Rectal smooth muscle tissue (tissue), 1 donor: ENCODE measurements around the gene CYFIP1.

Experiments
- H3K27ac ChIP-seq: one replicate; pipeline ENCODE4 v1.7.0; 2013; ENCODE audit warnings: low read depth, low read length, inconsistent platforms
- H3K27me3 ChIP-seq: one replicate; pipeline ENCODE4 v1.7.0; 2013; ENCODE audit warnings: low read length; ENCODE audit not compliant: control insufficient read depth, insufficient read depth
- H3K36me3 ChIP-seq: one replicate; pipeline ENCODE4 v1.7.0; 2013; ENCODE audit warnings: low read length; ENCODE audit not compliant: control insufficient read depth, insufficient read depth
- H3K4me1 ChIP-seq: one replicate; pipeline ENCODE4 v1.7.0; 2013; ENCODE audit warnings: low read length; ENCODE audit not compliant: control insufficient read depth, insufficient read depth
- H3K4me3 ChIP-seq: one replicate; pipeline ENCODE4 v1.7.0; 2013; ENCODE audit warnings: low read length
- H3K9ac ChIP-seq: one replicate; pipeline ENCODE4 v1.7.0; 2013; ENCODE audit warnings: low read length

Gene CYFIP1

GRCh38 chr15:22941179-22941578 is 39.0 kb downstream of the CYFIP1 start:
- no peak overlapping the region for H3K9ac ChIP-seq
- peaks cover 10% of the 10 kb centered on the region for H3K4me1 ChIP-seq
- H3K27me3 ChIP-seq: no peaks in the 10 kb centered on the region
- H3K36me3 ChIP-seq: peaks cover 30% of the 10 kb centered on the region
- no peak overlapping the region for H3K27ac ChIP-seq
- H3K4me3 ChIP-seq: no peak overlapping the region

GRCh38 chr15:22939652-22940061 is 40.5 kb downstream of the CYFIP1 start:
- no peaks in the 10 kb centered on the region for H3K27me3 ChIP-seq
- peaks cover 4% of the 10 kb centered on the region for H3K4me1 ChIP-seq
- no peak overlapping the region for H3K9ac ChIP-seq
- peaks cover 35% of the 10 kb centered on the region for H3K36me3 ChIP-seq
- no peak overlapping the region for H3K4me3 ChIP-seq
- H3K27ac ChIP-seq: no peak overlapping the region

GRCh38 chr15:22939051-22939450 is 41.1 kb downstream of the CYFIP1 start:
- Histone ChIP-seq H3K9ac (no peak overlapping the region), H3K4me1 (no peaks in the 10 kb centered on the region), H3K27me3 (no peaks in the 10 kb centered on the region), H3K4me3 (no peak overlapping the region), H3K36me3 (peaks cover 31% of the 10 kb centered on the region), H3K27ac (no peak overlapping the region)

GRCh38 chr15:22936577-22937472 is 43.3 kb downstream of the CYFIP1 start:
- no peak overlapping the region for H3K4me3 ChIP-seq
- H3K27me3 ChIP-seq: no peaks in the 10 kb centered on the region
- H3K9ac ChIP-seq: no peak overlapping the region
- no peak overlapping the region for H3K27ac ChIP-seq
- H3K4me1 ChIP-seq: no peaks in the 10 kb centered on the region
- H3K36me3 ChIP-seq: peaks cover 17% of the 10 kb centered on the region

- H3K9ac ChIP-seq: no peak overlapping the region
- no peak overlapping the region for H3K27ac ChIP-seq
- no peak overlapping the region for H3K4me3 ChIP-seq
- H3K4me1 ChIP-seq: no peaks in the 10 kb centered on the region
- no peaks in the 10 kb centered on the region for H3K27me3 ChIP-seq
- peaks cover 17% of the 10 kb centered on the region for H3K36me3 ChIP-seq
Measured at GRCh38 chr15:22933641-22934061, 46.5 kb downstream of the CYFIP1 start.

- H3K27me3 ChIP-seq: no peaks in the 10 kb centered on the region
- H3K4me1 ChIP-seq: no peaks in the 10 kb centered on the region
- H3K36me3 ChIP-seq: peaks cover 15% of the 10 kb centered on the region
- no peak overlapping the region for H3K4me3 ChIP-seq
- H3K27ac ChIP-seq: no peak overlapping the region
- H3K9ac ChIP-seq: no peak overlapping the region
Measured at GRCh38 chr15:22931784-22932536, 48.2 kb downstream of the CYFIP1 start.

GRCh38 chr15:22930782-22931484 is 49.2 kb downstream of the CYFIP1 start:
- Histone ChIP-seq H3K4me3 (no peak overlapping the region), H3K9ac (no peak overlapping the region), H3K27me3 (no peaks in the 10 kb centered on the region), H3K27ac (no peak overlapping the region), H3K4me1 (no peaks in the 10 kb centered on the region), H3K36me3 (peaks cover 10% of the 10 kb centered on the region)

- no peaks in the 10 kb centered on the region for H3K4me1 ChIP-seq
- no peak overlapping the region for H3K9ac ChIP-seq
- H3K27me3 ChIP-seq: no peaks in the 10 kb centered on the region
- no peak overlapping the region for H3K4me3 ChIP-seq
- no peak overlapping the region for H3K27ac ChIP-seq
- peaks cover 8% of the 10 kb centered on the region for H3K36me3 ChIP-seq
Measured at GRCh38 chr15:22927761-22928160, 52.4 kb downstream of the CYFIP1 start.

GRCh38 chr15:22925875-22926274 is 54.3 kb downstream of the CYFIP1 start:
- H3K9ac ChIP-seq: no peak overlapping the region
- H3K4me3 ChIP-seq: no peak overlapping the region
- H3K27me3 ChIP-seq: no peaks in the 10 kb centered on the region
- H3K27ac ChIP-seq: no peak overlapping the region
- no peaks in the 10 kb centered on the region for H3K4me1 ChIP-seq
- peaks cover 5% of the 10 kb centered on the region for H3K36me3 ChIP-seq

- Histone ChIP-seq H3K27me3 (no peaks in the 10 kb centered on the region), H3K9ac (no peak overlapping the region), H3K36me3 (peaks cover 5% of the 10 kb centered on the region), H3K4me1 (no peaks in the 10 kb centered on the region), H3K27ac (no peak overlapping the region), H3K4me3 (no peak overlapping the region)
Measured at GRCh38 chr15:22922003-22922402, 58.2 kb downstream of the CYFIP1 start.

GRCh38 chr15:22919171-22919570 is 61.0 kb downstream of the CYFIP1 start:
- Histone ChIP-seq H3K4me1 (no peaks in the 10 kb centered on the region), H3K27ac (no peak overlapping the region), H3K4me3 (no peak overlapping the region), H3K36me3 (peaks cover 7% of the 10 kb centered on the region), H3K9ac (no peak overlapping the region), H3K27me3 (no peaks in the 10 kb centered on the region)

- Histone ChIP-seq H3K36me3 (peaks cover 8% of the 10 kb centered on the region), H3K9ac (no peak overlapping the region)
Measured at GRCh38 chr15:22918596-22919140, 61.5 kb downstream of the CYFIP1 start.

More at GRCh38 chr15:22918596-22919140, 61.5 kb downstream of the CYFIP1 start:
- Histone ChIP-seq H3K27me3 (no peaks in the 10 kb centered on the region), H3K27ac (no peak overlapping the region), H3K4me3 (no peak overlapping the region), H3K4me1 (no peaks in the 10 kb centered on the region)
